PFSK-1 (cell line): ENCODE data around the gene SPATA17.

Experiments
- SIN3A ChIP-seq: IDR thresholded peaks from 2 replicates; pipeline ENCODE4 v1.6.1; 2012; ENCODE audit warnings: mild to moderate bottlenecking, low read length, moderate library complexity, borderline replicate concordance; ENCODE audit not compliant: insufficient read depth
- TAF1 ChIP-seq: IDR thresholded peaks from 2 replicates; pipeline ENCODE4 v1.6.1; 2012; ENCODE audit warnings: low read length, control low read depth, borderline replicate concordance; ENCODE audit not compliant: insufficient read depth

DNA sequence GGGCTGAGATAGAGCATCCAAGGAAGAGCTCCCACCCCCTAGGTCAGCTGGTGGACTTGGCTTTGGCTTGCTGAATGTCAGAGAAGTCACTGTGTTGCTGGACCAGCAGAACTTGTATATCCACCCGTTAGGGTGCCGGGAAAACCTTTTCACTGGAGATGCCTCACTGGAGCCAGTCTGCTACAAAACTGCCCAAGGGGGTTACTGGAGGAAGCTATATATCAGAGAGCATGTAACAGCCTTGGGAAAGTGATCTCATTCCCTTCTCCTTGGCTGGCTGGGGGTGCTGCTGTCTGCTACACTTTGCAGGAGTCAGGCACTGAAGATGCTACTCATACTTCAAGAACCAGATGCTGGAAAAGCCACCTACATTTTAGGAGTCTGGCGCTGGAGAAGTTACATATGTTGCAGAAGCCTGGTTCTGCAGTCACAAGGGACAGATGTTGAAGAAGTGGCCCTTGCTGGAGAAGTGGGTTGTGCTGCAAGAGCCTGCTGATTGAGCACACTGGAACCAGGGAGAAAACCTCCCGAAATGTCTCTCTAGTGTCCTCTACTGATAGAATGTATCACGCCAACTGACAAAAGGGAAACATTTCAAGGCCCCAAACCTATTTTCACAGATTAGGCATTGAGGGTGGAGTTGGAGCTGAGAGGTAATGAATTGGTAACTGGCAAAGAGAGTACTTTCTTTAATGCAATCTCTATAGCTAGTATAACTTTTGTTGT lies 250.6 kb downstream of the SPATA17 start:
- TF ChIP-seq TAF1 (no peak), SIN3A (no peak)
